HepG2 (cell line): ENCODE data around the gene DCDC2C. TPM values are rescaled to one million over a fixed set of nuclear protein-coding genes. Genes with fewer than 3 reads are reported as not detected.

Experiments used
- ATAC-seq: fragments of 200-7000 bp; cut with Tn5 transposase; 3 replicates; pipeline ENCODE4 v1.9.1; 2020; ENCODE audit warnings: mild to moderate bottlenecking, moderate library complexity
- BruUV-seq: library from RNA; stranded (reverse); fragments of 400-500 nt; replicated peaks from 2 replicates; lab custom pipeline; 2021; lab: Mats Ljungman, UMichigan
- CTCF ChIA-PET: fragments of 300-600 bp; formaldehyde crosslinking; extraction: SDS; loops from one replicate; lab custom pipeline; 2021; ENCODE audit warnings: low total read pairs, inconsistent platforms, low intra/inter-chr PET ratio; lab: Yijun Ruan, JAX
- POLR2A ChIA-PET: fragments of 350-600 bp; sonication (Branson Sonifier 250); formaldehyde crosslinking; loops from one replicate; lab custom pipeline; 2020; ENCODE audit warnings: antibody characterized with exemption, inconsistent platforms; lab: Yijun Ruan, JAX
- DNase-seq: peaks from one replicate; pipeline ENCODE4 v3.0.0-alpha.2; 2015; ENCODE audit warnings: low spot score
- FAIRE-seq: peaks from 3 replicates; lab custom pipeline; 2011; peaks lifted over from hg19 to GRCh38; lab: Jason Lieb, UNC
- H2AFZ ChIP-seq: one replicate; pipeline ENCODE4 v1.6.1; 2011; ENCODE audit warnings: low read length, inconsistent platforms
- H3K27ac ChIP-seq: fragments of 300-600 bp; 3 replicates; pipeline ENCODE4 v1.8.0; 2011; ENCODE audit warnings: mixed run types, mild to moderate bottlenecking, mixed read lengths, low read length, inconsistent platforms; ENCODE audit not compliant: insufficient read depth; ENCODE audit errors: extremely low read length
- H3K27me3 ChIP-seq, 2 experiments: fragments of 200-600 bp in 1 of 2; 2 replicates in 1 of 2; 3 replicates in 1 of 2; pipeline versions ENCODE4 v1.6.0 to v1.8.0; 2011; ENCODE audit warnings: low read length in 2 of 2, mild to moderate bottlenecking in 2 of 2, moderate library complexity in 2 of 2, inconsistent platforms in 1 of 2; ENCODE audit not compliant: insufficient read depth in 2 of 2, control insufficient read depth in 1 of 2
- H3K36me3 ChIP-seq, 2 experiments: fragments of 200-600 bp in 1 of 2; replicated peaks in 1 of 2; 2 replicates in 1 of 2; 3 replicates in 1 of 2; pipeline versions ENCODE4 v1.5.1 to v1.8.0; 2011; ENCODE audit warnings: low read length in 2 of 2, inconsistent platforms in 1 of 2; ENCODE audit not compliant: insufficient read depth in 2 of 2, control insufficient read depth in 1 of 2
- H3K4me1 ChIP-seq: 2 replicates; pipeline ENCODE4 v1.5.1; 2012; ENCODE audit warnings: low read length, inconsistent platforms; ENCODE audit not compliant: insufficient read depth
- H3K4me2 ChIP-seq: 2 replicates; pipeline ENCODE4 v1.6.0; 2011; ENCODE audit warnings: low read depth, low read length, inconsistent platforms
- H3K4me3 ChIP-seq, 3 experiments: fragments of 200-600 bp in 1 of 3; sonication (generic), shearing (Covaris generic) in 1 of 3; replicated peaks in 1 of 3; 2 replicates each; pipeline ENCODE4 v1.5.1; 2011 to 2016; ENCODE audit warnings: low read length in 3 of 3, inconsistent platforms in 2 of 3, low read depth in 2 of 3, mild to moderate bottlenecking in 2 of 3, control low read depth in 1 of 3, mixed read lengths in 1 of 3; ENCODE audit not compliant: insufficient read depth in 1 of 3
- H3K79me2 ChIP-seq: one replicate; pipeline ENCODE4 v1.6.1; 2011; ENCODE audit warnings: low read length, inconsistent platforms; ENCODE audit not compliant: insufficient read depth
- H3K9ac ChIP-seq: 2 replicates; pipeline ENCODE4 v1.6.0; 2011; ENCODE audit warnings: mild to moderate bottlenecking, low read depth, low read length, inconsistent platforms; ENCODE audit not compliant: insufficient read depth
- H3K9me3 ChIP-seq: 2 replicates; pipeline ENCODE4 v1.5.1; 2012; ENCODE audit warnings: mild to moderate bottlenecking, low read length
- H4K20me1 ChIP-seq: 2 replicates; pipeline ENCODE4 v1.6.0; 2011; ENCODE audit warnings: inconsistent platforms, mild to moderate bottlenecking, low read length, moderate library complexity; ENCODE audit not compliant: insufficient read depth
- CBX1 ChIP-seq: IDR thresholded peaks from one replicate; pipeline ENCODE4 v1.6.1; 2016; ENCODE audit warnings: antibody characterized with exemption, low read depth
- FOSL2 ChIP-seq: sonication (generic); formaldehyde crosslinking; IDR thresholded peaks from 2 replicates; pipeline ENCODE4 v1.4.0; 2020; ENCODE audit warnings: missing genetic modification reagents
- GLI4 ChIP-seq: sonication (generic); formaldehyde crosslinking; IDR thresholded peaks from 2 replicates; pipeline ENCODE4 v1.5.1; 2020; ENCODE audit warnings: missing genetic modification reagents, mild to moderate bottlenecking, moderate library complexity, borderline replicate concordance
- SATB2 ChIP-seq: sonication (generic); formaldehyde crosslinking; IDR thresholded peaks from 2 replicates; pipeline ENCODE4 v1.5.0; 2020; ENCODE audit warnings: missing genetic modification reagents
- SMAD9 ChIP-seq: sonication (generic); formaldehyde crosslinking; IDR thresholded peaks from 2 replicates; pipeline ENCODE4 v1.5.1; 2020; ENCODE audit warnings: mild to moderate bottlenecking, missing genetic modification reagents
- SNRNP70 ChIP-seq: fragments of 200-400 bp; formaldehyde crosslinking; IDR thresholded peaks from 2 replicates; pipeline ENCODE4 v1.6.1; 2017; ENCODE audit warnings: mild to moderate bottlenecking, low read depth, low read length, moderate library complexity
- ZFP37 ChIP-seq: sonication (generic); formaldehyde crosslinking; IDR thresholded peaks from 2 replicates; pipeline ENCODE4 v1.4.0; 2020; ENCODE audit warnings: missing genetic modification reagents, borderline replicate concordance
- ZNF557 ChIP-seq: sonication (generic); formaldehyde crosslinking; IDR thresholded peaks from 2 replicates; pipeline ENCODE4 v1.4.0; 2020; ENCODE audit warnings: missing genetic modification reagents
- ZNF782 ChIP-seq: sonication (generic); formaldehyde crosslinking; IDR thresholded peaks from 2 replicates; pipeline ENCODE4 v1.4.0; 2020; ENCODE audit warnings: missing genetic modification reagents, mild to moderate bottlenecking, borderline replicate concordance
- WGBS: methylation state at CpG from one replicate; pipeline ENCODE4 v1.1.6; 2017; ENCODE audit warnings: low lambda C conversion rate; 5-methylcytosine and 5-hydroxymethylcytosine counted together
- in situ Hi-C: cut with HindIII; loops from 2 replicates; pipeline ENCODE4 v1.10.0; 2017; ENCODE audit warnings: low pct_unique_long_range_greater_than_20kb; ENCODE audit not compliant: extremely low pct_ligation_motif_present
- intact Hi-C: fragments of 100-400 bp; cut with micrococcal nuclease; formaldehyde crosslinking; loops from one replicate; pipeline ENCODE4 v1.10.0; 2022; ENCODE audit not compliant: unreplicated experiment
- polyA plus RNA-seq, 8 experiments: library from polyadenylated mRNA; depleted of rRNA in 3 of 8; stranded (reverse) in 7 of 8; unstranded in 1 of 8; fragments of >200 nt; fragmentation: Illumina TruSeq in 4 of 8; extraction: Trizol in 4 of 8; gene quantifications; 2 replicates each; pipeline versions ENCODE4 v1.2.1 to v1.2.3, GENCODE V29; 2011 to 2016; ENCODE audit warnings: low read depth in 4 of 8, missing spikeins in 1 of 8, mixed read lengths in 1 of 8; ENCODE audit not compliant: insufficient read depth in 1 of 8
- total RNA-seq, 5 experiments: library from RNA; depleted of rRNA; stranded (reverse); fragments of >200 nt; fragmentation: Illumina TruSeq; extraction: Trizol; gene quantifications; 2 replicates each; pipeline ENCODE4 v1.2.3, GENCODE V29; 2016; ENCODE audit warnings: low read depth in 1 of 5
- TF ChIP-seq, protein P1 (sequence below): sonication (generic); formaldehyde crosslinking; IDR thresholded peaks from 2 replicates; pipeline ENCODE4 v1.5.1; 2020; ENCODE audit warnings: missing genetic modification reagents, mild to moderate bottlenecking, borderline replicate concordance
- TF ChIP-seq, protein P2 (sequence below): sonication (generic); formaldehyde crosslinking; IDR thresholded peaks from 2 replicates; pipeline ENCODE4 v1.5.0; 2020; ENCODE audit warnings: mild to moderate bottlenecking, missing genetic modification reagents
- TF ChIP-seq, protein P3 (sequence below): sonication (generic); formaldehyde crosslinking; conservative IDR thresholded peaks from 2 replicates; pipeline ENCODE4 v1.8.0; 2022; ENCODE audit warnings: mild to moderate bottlenecking, moderate library complexity, missing genetic modification reagents
- TF ChIP-seq, protein P4 (sequence below): IDR thresholded peaks from 2 replicates; pipeline ENCODE4 v1.6.1; 2016
- TF ChIP-seq, protein P5 (sequence below): sonication (generic); formaldehyde crosslinking; IDR thresholded peaks from 2 replicates; pipeline ENCODE4 v1.5.0; 2020; ENCODE audit warnings: mild to moderate bottlenecking, missing genetic modification reagents, borderline replicate concordance

DCDC2C gene
- total and polyA plus RNA-seq, 2 of the 13 experiments (the other 11 are each of a cell fraction or from before 2014, with no cell fraction given), result not detected

DNA sequence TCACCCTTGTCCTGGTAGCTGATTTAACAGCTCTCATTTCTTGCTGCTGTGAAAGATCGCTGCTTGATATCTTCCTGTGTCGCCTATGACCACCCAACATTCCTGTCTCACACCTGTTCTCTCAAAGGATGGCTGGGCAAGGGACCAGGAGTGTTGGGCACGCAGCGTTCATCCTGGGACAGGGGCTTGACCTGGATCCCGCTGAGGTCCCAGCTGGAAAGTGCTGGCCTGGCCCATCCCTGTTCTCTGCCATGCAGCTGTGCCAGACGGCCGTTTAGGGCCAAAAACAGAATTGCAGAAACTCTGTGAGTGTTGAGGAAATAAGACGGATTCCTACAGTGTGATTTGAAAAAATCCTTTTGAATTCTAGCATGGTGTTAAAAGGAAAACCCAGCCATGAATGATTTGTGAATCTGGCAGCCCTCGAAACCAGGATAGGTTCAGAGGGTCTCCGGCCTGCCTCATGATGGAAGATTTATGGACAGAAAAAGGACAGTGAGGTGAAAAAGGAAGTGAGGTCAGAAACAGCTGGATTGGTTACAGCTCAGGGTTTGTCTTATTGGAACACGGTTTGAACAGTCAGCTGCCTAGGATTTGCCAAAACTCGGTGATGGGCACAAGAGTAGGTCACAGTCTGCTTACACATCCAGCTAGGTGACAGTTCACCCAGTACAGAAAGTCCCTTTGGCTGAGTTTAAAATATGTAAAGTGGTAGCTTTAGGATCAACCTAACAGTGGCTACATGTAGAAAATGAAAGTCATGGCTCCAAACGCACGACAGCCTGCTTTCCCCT lies 164.8 kb downstream of the DCDC2C start:
- BruUV-seq, result no TSS peak
- intact Hi-C loops, result no loop called here
- ChIA-PET CTCF (no interaction called here), POLR2A (no interaction called here)
- H3K9me3 ChIP-seq, result no peaks in the 10 kb centered on the region
- peaks cover 0 to 16% of the 10 kb centered on the region in 2 experiments; a peak in 3 of 5 replicates for H3K27me3 ChIP-seq
- H3K79me2 ChIP-seq, result no peaks in the 10 kb centered on the region
- H3K9ac ChIP-seq, result no peak overlapping the region
- TF ChIP-seq, protein P1, sequence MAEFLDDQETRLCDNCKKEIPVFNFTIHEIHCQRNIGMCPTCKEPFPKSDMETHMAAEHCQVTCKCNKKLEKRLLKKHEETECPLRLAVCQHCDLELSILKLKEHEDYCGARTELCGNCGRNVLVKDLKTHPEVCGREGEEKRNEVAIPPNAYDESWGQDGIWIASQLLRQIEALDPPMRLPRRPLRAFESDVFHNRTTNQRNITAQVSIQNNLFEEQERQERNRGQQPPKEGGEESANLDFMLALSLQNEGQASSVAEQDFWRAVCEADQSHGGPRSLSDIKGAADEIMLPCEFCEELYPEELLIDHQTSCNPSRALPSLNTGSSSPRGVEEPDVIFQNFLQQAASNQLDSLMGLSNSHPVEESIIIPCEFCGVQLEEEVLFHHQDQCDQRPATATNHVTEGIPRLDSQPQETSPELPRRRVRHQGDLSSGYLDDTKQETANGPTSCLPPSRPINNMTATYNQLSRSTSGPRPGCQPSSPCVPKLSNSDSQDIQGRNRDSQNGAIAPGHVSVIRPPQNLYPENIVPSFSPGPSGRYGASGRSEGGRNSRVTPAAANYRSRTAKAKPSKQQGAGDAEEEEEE, result no peak
- TF ChIP-seq, protein P2, sequence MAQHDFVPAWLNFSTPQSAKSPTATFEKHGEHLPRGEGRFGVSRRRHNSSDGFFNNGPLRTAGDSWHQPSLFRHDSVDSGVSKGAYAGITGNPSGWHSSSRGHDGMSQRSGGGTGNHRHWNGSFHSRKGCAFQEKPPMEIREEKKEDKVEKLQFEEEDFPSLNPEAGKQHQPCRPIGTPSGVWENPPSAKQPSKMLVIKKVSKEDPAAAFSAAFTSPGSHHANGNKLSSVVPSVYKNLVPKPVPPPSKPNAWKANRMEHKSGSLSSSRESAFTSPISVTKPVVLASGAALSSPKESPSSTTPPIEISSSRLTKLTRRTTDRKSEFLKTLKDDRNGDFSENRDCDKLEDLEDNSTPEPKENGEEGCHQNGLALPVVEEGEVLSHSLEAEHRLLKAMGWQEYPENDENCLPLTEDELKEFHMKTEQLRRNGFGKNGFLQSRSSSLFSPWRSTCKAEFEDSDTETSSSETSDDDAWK (CRISPR knock-in tag), result no peak
- TF ChIP-seq SATB2 (CRISPR knock-in tag) (no peak), SNRNP70 (no peak), ZNF782 (CRISPR knock-in tag) (no peak), ZFP37 (no peak), CBX1 (no peak), FOSL2 (CRISPR knock-in tag) (no peak), ZNF557 (CRISPR knock-in tag) (no peak), GLI4 (CRISPR knock-in tag) (no peak), SMAD9 (CRISPR knock-in tag) (no peak)
- TF ChIP-seq, protein P3, sequence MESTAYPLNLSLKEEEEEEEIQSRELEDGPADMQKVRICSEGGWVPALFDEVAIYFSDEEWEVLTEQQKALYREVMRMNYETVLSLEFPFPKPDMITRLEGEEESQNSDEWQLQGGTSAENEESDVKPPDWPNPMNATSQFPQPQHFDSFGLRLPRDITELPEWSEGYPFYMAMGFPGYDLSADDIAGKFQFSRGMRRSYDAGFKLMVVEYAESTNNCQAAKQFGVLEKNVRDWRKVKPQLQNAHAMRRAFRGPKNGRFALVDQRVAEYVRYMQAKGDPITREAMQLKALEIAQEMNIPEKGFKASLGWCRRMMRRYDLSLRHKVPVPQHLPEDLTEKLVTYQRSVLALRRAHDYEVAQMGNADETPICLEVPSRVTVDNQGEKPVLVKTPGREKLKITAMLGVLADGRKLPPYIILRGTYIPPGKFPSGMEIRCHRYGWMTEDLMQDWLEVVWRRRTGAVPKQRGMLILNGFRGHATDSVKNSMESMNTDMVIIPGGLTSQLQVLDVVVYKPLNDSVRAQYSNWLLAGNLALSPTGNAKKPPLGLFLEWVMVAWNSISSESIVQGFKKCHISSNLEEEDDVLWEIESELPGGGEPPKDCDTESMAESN (CRISPR knock-in tag), result no peak
- TF ChIP-seq, protein P4, sequence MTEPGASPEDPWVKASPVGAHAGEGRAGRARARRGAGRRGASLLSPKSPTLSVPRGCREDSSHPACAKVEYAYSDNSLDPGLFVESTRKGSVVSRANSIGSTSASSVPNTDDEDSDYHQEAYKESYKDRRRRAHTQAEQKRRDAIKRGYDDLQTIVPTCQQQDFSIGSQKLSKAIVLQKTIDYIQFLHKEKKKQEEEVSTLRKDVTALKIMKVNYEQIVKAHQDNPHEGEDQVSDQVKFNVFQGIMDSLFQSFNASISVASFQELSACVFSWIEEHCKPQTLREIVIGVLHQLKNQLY (CRISPR knock-in tag), result no peak
- TF ChIP-seq, protein P5, sequence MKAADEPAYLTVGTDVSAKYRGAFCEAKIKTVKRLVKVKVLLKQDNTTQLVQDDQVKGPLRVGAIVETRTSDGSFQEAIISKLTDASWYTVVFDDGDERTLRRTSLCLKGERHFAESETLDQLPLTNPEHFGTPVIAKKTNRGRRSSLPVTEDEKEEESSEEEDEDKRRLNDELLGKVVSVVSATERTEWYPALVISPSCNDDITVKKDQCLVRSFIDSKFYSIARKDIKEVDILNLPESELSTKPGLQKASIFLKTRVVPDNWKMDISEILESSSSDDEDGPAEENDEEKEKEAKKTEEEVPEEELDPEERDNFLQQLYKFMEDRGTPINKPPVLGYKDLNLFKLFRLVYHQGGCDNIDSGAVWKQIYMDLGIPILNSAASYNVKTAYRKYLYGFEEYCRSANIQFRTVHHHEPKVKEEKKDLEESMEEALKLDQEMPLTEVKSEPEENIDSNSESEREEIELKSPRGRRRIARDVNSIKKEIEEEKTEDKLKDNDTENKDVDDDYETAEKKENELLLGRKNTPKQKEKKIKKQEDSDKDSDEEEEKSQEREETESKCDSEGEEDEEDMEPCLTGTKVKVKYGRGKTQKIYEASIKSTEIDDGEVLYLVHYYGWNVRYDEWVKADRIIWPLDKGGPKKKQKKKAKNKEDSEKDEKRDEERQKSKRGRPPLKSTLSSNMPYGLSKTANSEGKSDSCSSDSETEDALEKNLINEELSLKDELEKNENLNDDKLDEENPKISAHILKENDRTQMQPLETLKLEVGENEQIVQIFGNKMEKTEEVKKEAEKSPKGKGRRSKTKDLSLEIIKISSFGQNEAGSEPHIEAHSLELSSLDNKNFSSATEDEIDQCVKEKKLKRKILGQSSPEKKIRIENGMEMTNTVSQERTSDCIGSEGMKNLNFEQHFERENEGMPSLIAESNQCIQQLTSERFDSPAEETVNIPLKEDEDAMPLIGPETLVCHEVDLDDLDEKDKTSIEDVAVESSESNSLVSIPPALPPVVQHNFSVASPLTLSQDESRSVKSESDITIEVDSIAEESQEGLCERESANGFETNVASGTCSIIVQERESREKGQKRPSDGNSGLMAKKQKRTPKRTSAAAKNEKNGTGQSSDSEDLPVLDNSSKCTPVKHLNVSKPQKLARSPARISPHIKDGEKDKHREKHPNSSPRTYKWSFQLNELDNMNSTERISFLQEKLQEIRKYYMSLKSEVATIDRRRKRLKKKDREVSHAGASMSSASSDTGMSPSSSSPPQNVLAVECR, result no peak
- no peak overlapping the region for H3K4me2 ChIP-seq
- ATAC-seq, result no peak
- FAIRE-seq, result no peak
- H2AFZ ChIP-seq, result no peak overlapping the region
- H3K36me3 ChIP-seq, result no peaks in the 10 kb centered on the region
- in situ Hi-C loops, result no loop called here
- H4K20me1 ChIP-seq, result no peaks in the 10 kb centered on the region
- no peak overlapping the region for H3K27ac ChIP-seq
- 19% methylated on average over 13 of the region's 14 CpGs for WGBS
- DNase-seq, result no peak
- no peak overlapping the region for H3K4me3 ChIP-seq
- H3K4me1 ChIP-seq, result no peaks in the 10 kb centered on the region
